Measurements from ENCODE around the gene OR10A6. TPM values are rescaled to one million over a fixed set of nuclear protein-coding genes. Genes with fewer than 3 reads are reported as not detected.

OR10A6 gene
- polyA plus RNA-seq, 2 of the 4 experiments (the other 2 are of a cell fraction): not detected

DNA sequence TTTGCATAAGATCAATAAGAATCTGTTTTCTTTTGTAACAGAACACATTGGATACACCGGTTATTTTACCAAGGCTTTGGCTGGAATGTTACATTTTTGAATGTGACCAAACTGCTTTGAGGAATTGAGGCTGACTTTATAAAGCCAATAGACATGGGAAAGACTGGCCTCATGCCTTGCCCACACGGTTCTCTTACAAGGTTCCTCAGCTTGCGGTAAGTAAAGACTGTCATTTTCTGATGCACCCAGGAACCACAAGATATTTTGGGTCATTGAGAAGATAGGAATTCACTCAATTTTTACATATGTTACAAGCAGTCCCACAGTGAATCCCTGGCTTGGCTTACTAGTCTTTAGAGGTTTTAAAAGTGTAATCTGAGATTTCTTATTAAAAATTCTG is 23.9 kb downstream of the OR10A6 start:
- H3K27ac ChIP-seq: no peak overlapping the region
- H3K4me1 ChIP-seq: no peaks in the 10 kb centered on the region
- FAIRE-seq (no peak), ATAC-seq (no peak), DNase-seq (ENCODE audit: low read depth in 1 of 2, low spot score in 1 of 2) (no peak)
- no peaks in the 10 kb centered on the region for H3K9me3 ChIP-seq
- TF ChIP-seq RCOR1 (IDR thresholded peaks at IDR 0.05; ENCODE audit: low read depth, low read length) (no peak), RARB (CRISPR knock-in tag; IDR thresholded peaks at IDR 0.05) (no peak), SMC3 (IDR thresholded peaks at IDR 0.05) (no peak), EP300 (IDR thresholded peaks at IDR 0.05) (no peak), HOXB13 (CRISPR knock-in tag; IDR thresholded peaks at IDR 0.05; ENCODE audit: low read depth) (no peak), MAZ (IDR thresholded peaks at IDR 0.05; ENCODE audit: borderline replicate concordance, low read depth, low read length) (no peak), TP53 (CRISPR knock-in tag; IDR thresholded peaks at IDR 0.05) (no peak)
- TF ChIP-seq, protein P1, sequence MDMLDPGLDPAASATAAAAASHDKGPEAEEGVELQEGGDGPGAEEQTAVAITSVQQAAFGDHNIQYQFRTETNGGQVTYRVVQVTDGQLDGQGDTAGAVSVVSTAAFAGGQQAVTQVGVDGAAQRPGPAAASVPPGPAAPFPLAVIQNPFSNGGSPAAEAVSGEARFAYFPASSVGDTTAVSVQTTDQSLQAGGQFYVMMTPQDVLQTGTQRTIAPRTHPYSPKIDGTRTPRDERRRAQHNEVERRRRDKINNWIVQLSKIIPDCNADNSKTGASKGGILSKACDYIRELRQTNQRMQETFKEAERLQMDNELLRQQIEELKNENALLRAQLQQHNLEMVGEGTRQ (IDR thresholded peaks at IDR 0.05): no peak
- no peak overlapping the region for H3K4me2 ChIP-seq
- H3K4me3 ChIP-seq: no peak overlapping the region
- WGBS (ENCODE audit: missing lambda C conversion rate): 39% methylated on average over 3 of the region's 3 CpGs
- POLR2A ChIA-PET: no interaction called here
- CTCF ChIA-PET: interaction anchor here (0.7 to 6.8 kb wide), 3 partner anchors 15 to 100 kb away, joined by 3 to 39 read pairs (median 10); partner anchors contain the start of gene EIF3F

GRCh38 chr11:7906481-7906880 is 24.6 kb downstream of the OR10A6 start:
- ChIA-PET CTCF (interaction anchor here (0.7 to 6.8 kb wide), 3 partner anchors 15 to 100 kb away, joined by 3 to 39 read pairs (median 10); partner anchors contain the start of gene EIF3F), POLR2A (no interaction called here)
- DNase-seq (ENCODE audit: low read depth in 1 of 2, low spot score in 1 of 2) (no peak), FAIRE-seq (no peak), ATAC-seq (no peak)
- Histone ChIP-seq H3K4me3 (no peak overlapping the region), H3K4me2 (no peak overlapping the region), H3K9me3 (no peaks in the 10 kb centered on the region), H3K27ac (no peak overlapping the region), H3K4me1 (no peaks in the 10 kb centered on the region)
- whole genome bisulfite sequencing (ENCODE audit: missing lambda C conversion rate): 40% methylated on average over 4 of the region's 4 CpGs
- TF ChIP-seq HEYL (CRISPR knock-in tag; IDR thresholded peaks at IDR 0.05): no peak
- no peak for TF ChIP-seq SREBF2 (IDR thresholded peaks at IDR 0.05)
- TF ChIP-seq EHF (CRISPR knock-in tag; IDR thresholded peaks at IDR 0.05): no peak
- TF ChIP-seq FOSB (CRISPR knock-in tag; IDR thresholded peaks at IDR 0.05): no peak
- TF ChIP-seq, protein P1 (IDR thresholded peaks at IDR 0.05): no peak
- TF ChIP-seq CHD2 (IDR thresholded peaks at IDR 0.05; ENCODE audit: low read length, partially characterized antibody): no peak
- TF ChIP-seq ZC3H11A (IDR thresholded peaks at IDR 0.05): no peak
- no peak for TF ChIP-seq EHMT2 (IDR thresholded peaks at IDR 0.05; ENCODE audit: low read depth)
- TF ChIP-seq POLR2AphosphoS2 (conservative IDR thresholded peaks at IDR 0.05; ENCODE audit: low read length): no peak
- TF ChIP-seq ZNF302 (CRISPR knock-in tag; IDR thresholded peaks at IDR 0.05): no peak
- TF ChIP-seq RNF2 (IDR thresholded peaks at IDR 0.05; ENCODE audit: borderline replicate concordance, low read depth): no peak
- TF ChIP-seq FOSL2 (IDR thresholded peaks at IDR 0.05): no peak
- no peak for TF ChIP-seq FOSL2 (CRISPR knock-in tag; IDR thresholded peaks at IDR 0.05)
- TF ChIP-seq JUNB (IDR thresholded peaks at IDR 0.05): no peak
- TF ChIP-seq RARB (CRISPR knock-in tag; IDR thresholded peaks at IDR 0.05): no peak
- TF ChIP-seq NFE2L2 (conservative IDR thresholded peaks at IDR 0.05; ENCODE audit: low read length): no peak
- TF ChIP-seq CHD4 (IDR thresholded peaks at IDR 0.05; ENCODE audit: borderline replicate concordance): no peak

DNA sequence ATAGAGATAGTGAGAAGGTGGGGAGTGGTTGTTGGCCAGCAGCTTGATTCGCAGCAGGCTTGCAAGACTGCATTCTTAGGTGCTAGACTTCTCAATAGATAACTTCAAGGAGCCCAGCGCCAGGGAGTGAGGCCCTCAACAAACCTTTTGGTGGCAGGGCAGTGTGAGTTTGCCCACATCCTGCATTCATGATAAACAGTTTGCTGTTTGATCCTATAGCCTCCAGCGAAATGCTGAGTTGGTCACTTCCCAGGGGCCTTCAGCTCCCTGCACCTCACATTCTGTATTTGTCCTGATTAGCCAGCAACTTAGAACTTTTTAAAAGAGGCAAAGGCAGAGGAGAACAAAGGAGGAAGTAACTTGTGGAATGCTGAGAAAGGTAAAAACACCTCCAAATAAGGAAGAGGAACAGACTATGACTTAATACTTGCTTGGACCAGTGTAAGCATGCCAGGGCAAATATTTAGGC is 25.1 kb downstream of the OR10A6 start:
- DNase-seq (ENCODE audit: low read depth in 1 of 2, low spot score in 1 of 2): no peak
- Histone ChIP-seq H3K4me2 (no peak overlapping the region), H3K27ac (no peak overlapping the region), H3K9me3 (no peaks in the 10 kb centered on the region), H3K4me3 (no peak overlapping the region), H3K4me1 (no peaks in the 10 kb centered on the region)
- TF ChIP-seq MAX (IDR thresholded peaks at IDR 0.05): no peak
- TF ChIP-seq, protein P2, sequence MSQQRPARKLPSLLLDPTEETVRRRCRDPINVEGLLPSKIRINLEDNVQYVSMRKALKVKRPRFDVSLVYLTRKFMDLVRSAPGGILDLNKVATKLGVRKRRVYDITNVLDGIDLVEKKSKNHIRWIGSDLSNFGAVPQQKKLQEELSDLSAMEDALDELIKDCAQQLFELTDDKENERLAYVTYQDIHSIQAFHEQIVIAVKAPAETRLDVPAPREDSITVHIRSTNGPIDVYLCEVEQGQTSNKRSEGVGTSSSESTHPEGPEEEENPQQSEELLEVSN (IDR thresholded peaks at IDR 0.05; ENCODE audit: borderline replicate concordance, low read depth): no peak
- ATAC-seq: no peak
- ChIA-PET POLR2A (no interaction called here), CTCF (interaction anchor here (2.2 to 6.8 kb wide), 3 partner anchors 14 to 81 kb away, joined by 10 to 39 read pairs (median 10); partner anchors contain the start of gene EIF3F)
- FAIRE-seq: no peak
- 22% methylated on average over 3 of the region's 3 CpGs for WGBS (ENCODE audit: missing lambda C conversion rate)
